ENCODE data around the gene NCAPG. TPM values are rescaled to one million over a fixed set of nuclear protein-coding genes. Genes with fewer than 3 reads are reported as not detected.

Gene NCAPG
- polyA plus RNA-seq, 1 donor from 2014 or later = 3.1 TPM

- no peaks in the 10 kb centered on the region for H3F3A ChIP-seq (ENCODE audit: insufficient read depth, low read length, poor library complexity, severe bottlenecking)
- no peak overlapping the region for H3K9ac ChIP-seq (ENCODE audit: low read length)
- no peaks in the 10 kb centered on the region for H3K36me3 ChIP-seq (ENCODE audit: insufficient read depth, low read length)
- no peaks in the 10 kb centered on the region for H3K79me2 ChIP-seq (replicated peaks; ENCODE audit: insufficient read depth, low read length)
- H3K27me3 ChIP-seq (ENCODE audit: insufficient read depth, low read depth, low read length) = no peaks in the 10 kb centered on the region
- no peaks in the 10 kb centered on the region for H3K9me3 ChIP-seq (ENCODE audit: low read length)
- no peak overlapping the region for H2AFZ ChIP-seq (ENCODE audit: low read depth, low read length)
- TF ChIP-seq POLR2AphosphoS5 (IDR thresholded peaks at IDR 0.05) (no peak), RAD21 (conservative IDR thresholded peaks at IDR 0.05) (no peak), EZH2 (IDR thresholded peaks at IDR 0.05; ENCODE audit: borderline replicate concordance, insufficient read depth, low read length, poor library complexity, severe bottlenecking) (no peak), MXI1 (conservative IDR thresholded peaks at IDR 0.05; ENCODE audit: poor library complexity, severe bottlenecking) (no peak), REST (IDR thresholded peaks at IDR 0.05; ENCODE audit: borderline replicate concordance) (no peak), EP300 (conservative IDR thresholded peaks at IDR 0.05; ENCODE audit: poor library complexity, severe bottlenecking) (no peak), CTCF (IDR thresholded peaks at IDR 0.05; ENCODE audit: poor library complexity, severe bottlenecking) (no peak), SMC3 (conservative IDR thresholded peaks at IDR 0.05; ENCODE audit: poor library complexity) (no peak), TAF1 (IDR thresholded peaks at IDR 0.05; ENCODE audit: low read depth) (no peak)
- no peaks in the 10 kb centered on the region for H3K9me2 ChIP-seq (ENCODE audit: insufficient read depth, low read length)
- H3K4me2 ChIP-seq (ENCODE audit: low read length) = no peak overlapping the region
- no peak overlapping the region for H3K4me3 ChIP-seq (ENCODE audit: low read length)
- H3K27ac ChIP-seq (ENCODE audit: low read length) = no peak overlapping the region
- H4K20me1 ChIP-seq (ENCODE audit: insufficient read depth) = no peaks in the 10 kb centered on the region
These were observed 73.7 kb downstream of the NCAPG start for GRCh38 chr4:17884511-17884910.

GRCh38 chr4:17889692-17890091 lies 78.9 kb downstream of the NCAPG start:
- no peak for TF ChIP-seq TAF1 (IDR thresholded peaks at IDR 0.05; ENCODE audit: low read depth)
- no peak for TF ChIP-seq SMC3 (conservative IDR thresholded peaks at IDR 0.05; ENCODE audit: poor library complexity)
- TF ChIP-seq CTCF (IDR thresholded peaks at IDR 0.05; ENCODE audit: poor library complexity, severe bottlenecking) = no peak
- no peak for TF ChIP-seq MXI1 (conservative IDR thresholded peaks at IDR 0.05; ENCODE audit: poor library complexity, severe bottlenecking)
- no peak for TF ChIP-seq EZH2 (IDR thresholded peaks at IDR 0.05; ENCODE audit: borderline replicate concordance, insufficient read depth, low read length, poor library complexity, severe bottlenecking)
- no peak for TF ChIP-seq RAD21 (conservative IDR thresholded peaks at IDR 0.05)
- TF ChIP-seq REST (IDR thresholded peaks at IDR 0.05; ENCODE audit: borderline replicate concordance) = no peak
- no peak for TF ChIP-seq EP300 (conservative IDR thresholded peaks at IDR 0.05; ENCODE audit: poor library complexity, severe bottlenecking)
- TF ChIP-seq POLR2AphosphoS5 (IDR thresholded peaks at IDR 0.05) = no peak
- H3K36me3 ChIP-seq (ENCODE audit: insufficient read depth, low read length) = no peaks in the 10 kb centered on the region
- no peaks in the 10 kb centered on the region for H3F3A ChIP-seq (ENCODE audit: insufficient read depth, low read length, poor library complexity, severe bottlenecking)
- no peaks in the 10 kb centered on the region for H3K9me3 ChIP-seq (ENCODE audit: low read length)
- H3K9ac ChIP-seq (ENCODE audit: low read length) = no peak overlapping the region
- no peak overlapping the region for H3K27ac ChIP-seq (ENCODE audit: low read length)
- H3K4me2 ChIP-seq (ENCODE audit: low read length) = no peak overlapping the region
- no peaks in the 10 kb centered on the region for H3K27me3 ChIP-seq (ENCODE audit: insufficient read depth, low read depth, low read length)
- H4K20me1 ChIP-seq (ENCODE audit: insufficient read depth) = no peaks in the 10 kb centered on the region
- no peaks in the 10 kb centered on the region for H3K79me2 ChIP-seq (replicated peaks; ENCODE audit: insufficient read depth, low read length)
- H3K4me3 ChIP-seq (ENCODE audit: low read length) = no peak overlapping the region
- H3K9me2 ChIP-seq (ENCODE audit: insufficient read depth, low read length) = no peaks in the 10 kb centered on the region
- no peak overlapping the region for H2AFZ ChIP-seq (ENCODE audit: low read depth, low read length)

Measured in neural cell (in vitro differentiated cells).